Gastrocnemius medialis (tissue), 4 donors: Measurements from ENCODE around the gene SLC7A6. TPM values are rescaled to one million over a fixed set of nuclear protein-coding genes. Genes with fewer than 3 reads are reported as not detected.
A peak's percentile ranks its signal among the peaks of the same experiment; 100 is the strongest.

Experiments
- ATAC-seq, 2 donors: fragments of 150-250 bp; one replicate each; pipeline ENCODE4 v1.9.1; 2016
- DNase-seq, 2 donors: peaks; one replicate each; pipeline ENCODE4 v3.0.0-alpha.2; 2019
- H3K27ac ChIP-seq, 4 donors: fragments of 200-600 bp; sonication (generic); 1 replicate in 1 of 4; 2 replicates in 3 of 4; pipeline ENCODE4 v1.5.1; 2016 to 2018; ENCODE audit warnings: mild to moderate bottlenecking in 2 of 4, moderate library complexity in 1 of 4
- H3K27me3 ChIP-seq, 3 donors: fragments of 200-600 bp; sonication (generic) in 2 of 3; 1 replicate in 1 of 3; 2 replicates in 2 of 3; pipeline versions ENCODE4 v1.5.1 to v1.6.0; 2016 to 2019; ENCODE audit warnings: mild to moderate bottlenecking in 1 of 3, moderate library complexity in 1 of 3
- H3K36me3 ChIP-seq, 2 donors: fragments of 200-600 bp; sonication (generic) in 1 of 2; one replicate each; pipeline ENCODE4 v1.5.1; 2017 to 2018
- H3K4me1 ChIP-seq, 2 donors: fragments of 200-600 bp; sonication (generic) in 1 of 2; one replicate each; pipeline ENCODE4 v1.5.1; 2016 to 2017; ENCODE audit warnings: mild to moderate bottlenecking in 2 of 2
- H3K4me3 ChIP-seq, 4 donors: fragments of 200-600 bp; sonication (generic) in 3 of 4; 1 replicate in 1 of 4; 2 replicates in 3 of 4; pipeline ENCODE4 v1.5.1; 2016 to 2019; ENCODE audit warnings: mild to moderate bottlenecking in 2 of 4
- H3K9me3 ChIP-seq, 3 donors: fragments of 200-600 bp; sonication (generic) in 2 of 3; 1 replicate in 1 of 3; 2 replicates in 2 of 3; pipeline ENCODE4 v1.5.1; 2016 to 2019
- CTCF ChIP-seq, 5 experiments: fragments of 450-650 bp in 3 of 5; fragments of 200-600 bp in 2 of 5; sonication (generic) in 2 of 5; IDR thresholded peaks in 4 of 5; conservative IDR thresholded peaks in 1 of 5; 1 replicate in 4 of 5; 2 replicates in 1 of 5; pipeline ENCODE4 v1.5.1; 2016 to 2019; ENCODE audit warnings: antibody characterized with exemption in 5 of 5, mild to moderate bottlenecking in 3 of 5, moderate library complexity in 3 of 5
- POLR2A ChIP-seq, 2 donors: fragments of 450-650 bp; IDR thresholded peaks; one replicate each; pipeline ENCODE4 v1.6.1; 2017; ENCODE audit warnings: antibody characterized with exemption in 2 of 2, mild to moderate bottlenecking in 2 of 2, moderate library complexity in 2 of 2
- in situ Hi-C, 4 donors: fragments of 200-750 bp; cut with MboI; loops; one replicate each; pipeline versions ENCODE4 v1.15.0 to v1.8.0; 2017; ENCODE audit warnings: low sequenced_read_pairs in 4 of 4
- intact Hi-C: fragments of 100-400 bp; cut with DNase I; formaldehyde crosslinking; loops from one replicate; pipeline ENCODE4 v1.15.1; 2023; ENCODE audit warnings: low total_unique reads
- total RNA-seq, 4 donors: library from RNA; depleted of rRNA; stranded (reverse); fragments of >200 nt; gene quantifications; one replicate each; pipeline versions ENCODE4 v1.1.0 to v1.2.3, GENCODE V29; 2016

Gene SLC7A6
- total RNA-seq, 4 donors from 2014 or later = 97.3 to 205 (median 117) TPM

- peak overlapping the region; percentile 95 to 100 (median 99) for H3K27ac ChIP-seq
- no peaks in the 10 kb centered on the region for H3K27me3 ChIP-seq
- in situ Hi-C loops = no loop called here
- peaks cover 71 to 91% of the 10 kb centered on the region in 2 donors for H3K4me1 ChIP-seq
- H3K36me3 ChIP-seq = peaks cover 0 to 41% of the 10 kb centered on the region in 2 donors
- intact Hi-C loops = no loop called here
- ATAC-seq (peak; percentile 23 to 59), DNase-seq (no peak)
- no peaks in the 10 kb centered on the region for H3K9me3 ChIP-seq
- H3K4me3 ChIP-seq = peak overlapping the region in 3 of 4 donors; percentile 11 to 31 (median 24)
- no peak for TF ChIP-seq CTCF (IDR thresholded peaks at IDR 0.05 in 4 of 5, conservative IDR thresholded peaks at IDR 0.05 in 1 of 5)
- TF ChIP-seq POLR2A (IDR thresholded peaks at IDR 0.05) = peak in 1 of 2 donors; percentile 67
These were observed 11.4 kb downstream of the SLC7A6 start for GRCh38 chr16:68275611-68276191.

GRCh38 chr16:68276223-68276622, 11.9 kb downstream of the SLC7A6 start:
- peak overlapping the region; percentile 95 to 100 (median 99) for H3K27ac ChIP-seq
- DNase-seq = no peak
- peak overlapping the region; percentile 11 to 31 (median 20) for H3K4me3 ChIP-seq
- TF ChIP-seq POLR2A (IDR thresholded peaks at IDR 0.05) (peak in 1 of 2 donors; percentile 44), CTCF (IDR thresholded peaks at IDR 0.05 in 4 of 5, conservative IDR thresholded peaks at IDR 0.05 in 1 of 5) (no peak)
- intact Hi-C loops = no loop called here
- in situ Hi-C loops = no loop called here
- H3K27me3 ChIP-seq = no peaks in the 10 kb centered on the region
- H3K36me3 ChIP-seq = peaks cover 0 to 41% of the 10 kb centered on the region in 2 donors
- no peaks in the 10 kb centered on the region for H3K9me3 ChIP-seq
- ATAC-seq = peak; percentile 79 to 87
- H3K4me1 ChIP-seq = peaks cover 71 to 91% of the 10 kb centered on the region in 2 donors

GRCh38 chr16:68279726-68280558, 15.6 kb downstream of the SLC7A6 start:
- no peak for DNase-seq
- Histone ChIP-seq H3K27me3 (no peaks in the 10 kb centered on the region), H3K4me3 (no peak overlapping the region), H3K36me3 (peaks cover 0 to 22% of the 10 kb centered on the region in 2 donors), H3K9me3 (no peaks in the 10 kb centered on the region), H3K27ac (peak overlapping the region; percentile 86 to 99 (median 95)), H3K4me1 (peaks cover 79 to 88% of the 10 kb centered on the region in 2 donors)
- intact Hi-C loops = no loop called here
- peak in 1 of 2 donors; percentile 13 for ATAC-seq
- TF ChIP-seq POLR2A (IDR thresholded peaks at IDR 0.05) (no peak), CTCF (IDR thresholded peaks at IDR 0.05 in 4 of 5, conservative IDR thresholded peaks at IDR 0.05 in 1 of 5) (no peak)
- in situ Hi-C loops = no loop called here

- H3K4me1 ChIP-seq = peaks cover 80 to 89% of the 10 kb centered on the region in 2 donors
These were observed 17.2 kb downstream of the SLC7A6 start for GRCh38 chr16:68281368-68282063.

More at GRCh38 chr16:68281368-68282063, 17.2 kb downstream of the SLC7A6 start:
- H3K36me3 ChIP-seq = peaks cover 0 to 22% of the 10 kb centered on the region in 2 donors
- ATAC-seq (no peak), DNase-seq (peak in 1 of 2 donors; percentile 44)
- H3K9me3 ChIP-seq = no peaks in the 10 kb centered on the region
- in situ Hi-C loops = no loop called here
- intact Hi-C loops = loop anchor here (2.0 kb wide), 1 partner anchor 17 kb away; the partner anchor contains the start of gene SLC7A6
- peak overlapping the region in 1 of 4 donors; percentile 7 for H3K4me3 ChIP-seq
- no peak for TF ChIP-seq CTCF (IDR thresholded peaks at IDR 0.05 in 4 of 5, conservative IDR thresholded peaks at IDR 0.05 in 1 of 5)
- H3K27me3 ChIP-seq = no peaks in the 10 kb centered on the region
- peak overlapping the region; percentile 86 to 99 (median 95) for H3K27ac ChIP-seq
